Loucy (cell line): ENCODE measurements around the gene KLHDC8A.

Experiments
- EZH2phosphoT487 ChIP-seq: fragments of 200-600 bp; IDR thresholded peaks from 2 replicates; pipeline ENCODE4 v1.6.1; 2018; ENCODE audit warnings: antibody characterized with exemption, mild to moderate bottlenecking, moderate library complexity, borderline replicate concordance
- TF ChIP-seq, protein P1 (sequence below): fragments of 200-600 bp; sonication (generic); conservative IDR thresholded peaks from 2 replicates; pipeline ENCODE4 v1.5.1; 2014; ENCODE audit warnings: mild to moderate bottlenecking, antibody characterized with exemption, low read length

DNA sequence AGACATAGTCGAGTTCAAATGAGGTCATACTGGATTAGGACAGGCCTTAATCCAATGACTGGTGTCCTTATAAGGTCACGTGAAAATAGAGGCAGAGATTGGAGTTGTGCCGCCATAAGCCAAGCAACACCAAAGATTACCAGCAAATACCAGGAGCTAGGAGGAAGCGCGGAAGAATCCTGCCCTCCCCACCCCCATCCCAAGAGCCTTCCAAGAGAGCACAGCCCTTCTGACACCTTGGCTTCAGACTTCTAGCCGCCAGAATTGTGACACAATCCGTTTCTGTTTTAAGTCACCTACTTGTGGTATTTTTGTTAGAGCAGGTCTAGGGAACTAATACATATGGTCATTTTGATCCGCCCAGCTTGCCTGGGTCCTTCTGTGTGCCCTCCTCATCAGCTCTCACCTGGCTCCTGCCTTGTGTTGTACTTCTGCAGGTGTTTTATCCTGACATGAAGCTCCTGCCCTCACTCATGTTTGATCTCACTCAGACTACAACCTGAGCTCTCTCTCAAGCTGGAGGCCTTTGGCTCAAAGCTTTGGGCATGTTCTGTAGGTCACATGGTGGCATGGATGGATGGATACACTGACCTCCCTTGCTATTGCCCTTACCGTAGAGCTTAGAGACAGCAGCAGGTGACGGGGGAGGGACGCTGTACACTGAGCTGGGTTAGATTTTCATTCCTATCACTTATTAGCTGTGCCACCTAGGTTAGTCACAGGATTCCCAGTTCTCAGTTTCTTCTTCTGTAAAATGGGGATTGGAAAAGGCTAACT is 24.5 kb downstream of the KLHDC8A start:
- TF ChIP-seq, protein P1, sequence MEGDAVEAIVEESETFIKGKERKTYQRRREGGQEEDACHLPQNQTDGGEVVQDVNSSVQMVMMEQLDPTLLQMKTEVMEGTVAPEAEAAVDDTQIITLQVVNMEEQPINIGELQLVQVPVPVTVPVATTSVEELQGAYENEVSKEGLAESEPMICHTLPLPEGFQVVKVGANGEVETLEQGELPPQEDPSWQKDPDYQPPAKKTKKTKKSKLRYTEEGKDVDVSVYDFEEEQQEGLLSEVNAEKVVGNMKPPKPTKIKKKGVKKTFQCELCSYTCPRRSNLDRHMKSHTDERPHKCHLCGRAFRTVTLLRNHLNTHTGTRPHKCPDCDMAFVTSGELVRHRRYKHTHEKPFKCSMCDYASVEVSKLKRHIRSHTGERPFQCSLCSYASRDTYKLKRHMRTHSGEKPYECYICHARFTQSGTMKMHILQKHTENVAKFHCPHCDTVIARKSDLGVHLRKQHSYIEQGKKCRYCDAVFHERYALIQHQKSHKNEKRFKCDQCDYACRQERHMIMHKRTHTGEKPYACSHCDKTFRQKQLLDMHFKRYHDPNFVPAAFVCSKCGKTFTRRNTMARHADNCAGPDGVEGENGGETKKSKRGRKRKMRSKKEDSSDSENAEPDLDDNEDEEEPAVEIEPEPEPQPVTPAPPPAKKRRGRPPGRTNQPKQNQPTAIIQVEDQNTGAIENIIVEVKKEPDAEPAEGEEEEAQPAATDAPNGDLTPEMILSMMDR, result no peak
- no peak for TF ChIP-seq EZH2phosphoT487
